GM12874 (cell line): Measurements from ENCODE around the gene TAF5L.

Source experiments
- CTCF ChIP-seq: IDR thresholded peaks from 2 replicates; pipeline ENCODE4 v1.5.1; 2011; ENCODE audit warnings: low read depth, mild to moderate bottlenecking, control low read depth, low read length, moderate library complexity; ENCODE audit not compliant: insufficient read depth

Gene TAF5L

GRCh38 chr1:229641306-229641705 is 15.4 kb upstream of the TAF5L start:
- TF ChIP-seq CTCF = no peak

- no peak for TF ChIP-seq CTCF
Measured at GRCh38 chr1:229640455-229640854, 14.5 kb upstream of the TAF5L start.

- TF ChIP-seq CTCF = no peak
Measured at GRCh38 chr1:229637746-229638145, 11.8 kb upstream of the TAF5L start.

- no peak for TF ChIP-seq CTCF
Measured at GRCh38 chr1:229636042-229636441, 10.1 kb upstream of the TAF5L start.

- no peak for TF ChIP-seq CTCF
Measured at GRCh38 chr1:229631966-229632365, 6.0 kb upstream of the TAF5L start.

GRCh38 chr1:229631148-229631547 is 5.2 kb upstream of the TAF5L start:
- TF ChIP-seq CTCF = no peak

GRCh38 chr1:229629261-229629660 is 3.3 kb upstream of the TAF5L start:
- TF ChIP-seq CTCF = no peak

- TF ChIP-seq CTCF = no peak
Measured at GRCh38 chr1:229627003-229627402, 1.1 kb upstream of the TAF5L start.
